NCI-H748 (cell line): Measurements from ENCODE around the gene KRT28.
"Not testable (repeated sequence)": the region's sequence is repeated elsewhere in the genome, so short reads cannot be mapped to it uniquely, and the experiment has no call there.

Experiments
- DNase-seq: peaks from one replicate; lab custom pipeline; 2025; ENCODE audit not compliant: unreplicated experiment; lab: John Stamatoyannopoulos, UW

The KRT28 gene

DNA sequence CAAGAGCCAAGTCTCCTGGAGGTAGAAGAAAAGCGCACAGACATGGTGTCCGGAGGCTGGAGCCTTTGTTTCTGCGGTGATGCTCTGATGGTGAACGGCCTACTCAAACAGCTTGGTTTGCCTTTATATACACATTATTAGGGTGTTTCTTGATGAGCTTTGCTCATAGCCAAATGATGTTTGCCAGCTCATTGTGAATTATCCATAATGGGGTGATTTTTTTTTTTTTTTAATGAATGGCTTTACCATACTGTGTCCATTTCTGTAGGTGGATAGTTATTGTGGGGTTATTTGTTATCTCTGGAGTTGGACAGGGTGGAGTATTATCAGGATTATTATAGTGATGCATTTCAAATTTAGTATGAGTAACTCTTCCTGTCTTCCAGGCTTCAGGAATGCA, 17.3 kb downstream of the KRT28 start, which contains the start of gene KRT27:
TSS of gene KRT27 (minus strand) at position 101 of the 400 bp plus-strand sequence. CDS start at position 44, 57 bp downstream.
- DNase-seq: no peak

DNA sequence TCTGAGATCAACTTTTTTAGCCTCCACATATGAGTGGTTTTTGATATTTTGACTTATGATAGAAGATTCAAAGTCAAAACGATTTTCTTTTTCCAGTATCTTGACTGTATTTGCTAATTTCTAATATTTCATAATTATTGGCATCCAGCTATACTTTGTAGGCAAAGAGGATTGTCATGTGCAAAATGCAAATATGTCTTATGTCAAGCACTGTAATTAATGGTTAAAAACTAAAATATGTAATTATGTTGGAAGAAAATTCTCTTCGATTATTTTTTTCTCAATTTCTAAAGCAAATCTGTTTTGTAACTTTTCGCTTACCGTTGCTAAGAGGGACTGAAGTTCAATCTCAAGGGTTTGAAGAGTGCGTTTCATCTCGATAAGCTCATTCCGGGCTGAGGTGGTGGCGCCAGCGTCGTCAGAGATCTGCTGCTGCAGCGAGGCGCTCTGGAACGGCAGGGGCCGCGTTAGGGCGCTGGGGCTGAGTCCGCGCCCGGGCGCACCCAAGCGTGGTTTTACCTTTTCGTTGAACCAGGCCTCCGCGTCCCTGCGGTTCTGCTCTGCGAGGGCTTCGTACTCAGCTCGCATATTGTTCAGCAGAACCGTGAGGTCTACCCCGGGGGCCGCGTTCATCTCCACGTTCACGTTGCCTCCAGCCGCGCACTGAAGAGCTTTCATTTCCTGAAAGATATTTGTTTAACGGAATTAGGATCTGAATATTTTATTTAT, 20.4 kb downstream of the KRT28 start:
- peak; percentile 71 for DNase-seq

DNA sequence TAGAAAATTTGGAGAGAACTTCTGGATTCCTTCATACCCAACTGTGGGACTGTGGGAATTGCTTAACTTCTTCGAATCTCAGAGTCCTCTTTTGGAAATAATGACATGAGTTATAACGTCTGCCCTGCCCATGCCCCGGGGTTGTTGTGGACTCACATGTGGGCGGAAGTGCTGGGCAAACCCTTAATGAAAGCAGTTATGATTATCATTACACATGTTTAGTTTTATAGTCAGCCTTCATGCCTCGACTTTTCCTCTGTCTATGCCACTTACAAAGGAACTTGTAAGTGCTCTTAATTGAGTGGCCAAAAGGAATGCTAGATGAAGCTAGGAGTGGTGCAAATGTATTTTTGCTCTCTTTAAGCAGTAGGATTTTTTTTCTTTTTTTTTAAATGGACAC, 21.3 kb downstream of the KRT28 start:
- DNase-seq: no peak

DNA sequence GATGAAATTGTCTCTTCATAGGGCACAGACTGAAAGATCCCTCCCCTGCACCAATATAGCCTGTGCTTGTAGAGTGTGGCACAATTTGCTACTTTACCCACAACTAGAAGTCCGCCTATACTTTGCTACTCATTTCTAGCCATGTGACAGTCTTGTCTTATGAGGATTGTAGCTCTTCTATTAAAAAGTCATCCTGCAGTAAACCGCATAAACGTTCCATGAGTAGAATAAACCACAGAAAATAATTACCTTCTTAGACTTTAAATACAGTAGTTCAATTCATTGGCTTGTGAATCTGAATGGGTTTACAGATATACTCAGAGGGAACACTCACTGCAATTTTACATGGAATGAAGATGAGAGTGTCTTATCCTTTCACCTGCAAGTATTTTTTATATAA, 21.8 kb downstream of the KRT28 start:
- no peak for DNase-seq

GRCh38 chr17:40777459-40777858, 22.3 kb downstream of the KRT28 start:
- DNase-seq: peak; percentile 64

GRCh38 chr17:40775945-40776344, 23.8 kb downstream of the KRT28 start:
- no peak for DNase-seq

DNA sequence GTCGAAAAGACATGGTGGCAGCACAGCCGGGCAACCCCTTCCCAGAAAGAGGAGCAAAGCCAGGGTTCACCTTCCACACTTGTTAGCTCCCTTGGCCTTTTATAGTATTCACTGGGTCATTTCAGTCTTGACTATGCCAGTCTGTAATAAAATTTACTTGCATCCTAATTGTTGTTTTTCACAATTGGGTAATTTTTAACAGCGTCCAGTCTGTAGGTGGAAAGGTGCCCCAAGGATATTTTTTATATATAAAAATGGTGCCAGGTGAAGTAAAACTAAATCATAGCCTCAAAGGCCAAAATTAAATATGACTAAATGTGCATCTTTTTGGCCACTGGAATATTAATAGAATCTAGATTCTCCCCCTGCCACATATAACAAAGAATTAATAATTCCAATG, 27.7 kb downstream of the KRT28 start, which contains the start of gene KRT26:
TSS of gene KRT26 (minus strand) at position 101 of the 400 bp plus-strand sequence. CDS start at position 13, 88 bp downstream.
- no peak for DNase-seq

- DNase-seq: no peak
Measured at GRCh38 chr17:40765657-40766056, 34.1 kb downstream of the KRT28 start.

DNA sequence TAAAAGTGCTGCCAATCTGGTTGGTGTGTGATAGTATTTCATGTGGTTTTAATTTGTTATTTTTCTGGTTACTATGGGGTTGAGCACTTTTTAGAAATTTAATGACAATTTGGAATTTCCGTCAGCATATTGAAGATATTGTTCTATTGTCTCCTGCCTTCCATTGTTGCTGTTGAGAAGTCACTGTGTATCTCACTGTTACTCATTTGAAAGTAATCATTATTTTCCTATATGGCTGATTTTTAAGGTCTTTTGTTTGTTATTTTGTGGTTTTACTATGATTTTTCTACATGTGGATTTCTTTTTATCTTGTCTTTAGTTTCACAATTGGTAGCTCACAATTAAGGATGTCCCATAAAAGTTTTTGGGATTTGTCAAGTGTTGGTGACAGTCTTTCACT, 36.0 kb downstream of the KRT28 start:
- DNase-seq: no peak

GRCh38 chr17:40760105-40761016, 39.4 kb downstream of the KRT28 start:
- no peak for DNase-seq

DNA sequence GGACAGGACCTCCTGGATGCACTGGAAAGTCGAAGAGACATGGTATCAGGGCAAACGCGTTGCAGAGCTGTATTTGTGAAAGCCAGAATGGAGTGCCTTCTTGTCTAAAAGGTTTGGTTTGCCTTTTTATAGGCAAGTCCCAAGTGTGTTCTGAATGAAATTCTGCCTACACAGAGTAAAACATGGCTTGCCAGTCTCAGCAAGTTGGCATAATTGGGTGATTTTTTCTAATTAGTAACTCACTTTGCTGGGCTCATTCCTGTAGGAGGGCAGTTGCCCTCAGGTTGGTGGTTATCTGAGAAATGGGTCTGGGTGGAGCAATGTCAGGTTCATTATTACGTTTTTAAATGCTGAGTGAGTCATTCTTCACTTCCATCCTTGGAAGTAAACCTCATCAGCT, 44.5 kb downstream of the KRT28 start, which contains the start of gene KRT25:
TSS of gene KRT25 (minus strand) at position 101 of the 400 bp plus-strand sequence. CDS start at position 41, 60 bp downstream.
- no peak for DNase-seq

GRCh38 chr17:40753804-40754203, 46.0 kb downstream of the KRT28 start:
- DNase-seq: no peak

DNA sequence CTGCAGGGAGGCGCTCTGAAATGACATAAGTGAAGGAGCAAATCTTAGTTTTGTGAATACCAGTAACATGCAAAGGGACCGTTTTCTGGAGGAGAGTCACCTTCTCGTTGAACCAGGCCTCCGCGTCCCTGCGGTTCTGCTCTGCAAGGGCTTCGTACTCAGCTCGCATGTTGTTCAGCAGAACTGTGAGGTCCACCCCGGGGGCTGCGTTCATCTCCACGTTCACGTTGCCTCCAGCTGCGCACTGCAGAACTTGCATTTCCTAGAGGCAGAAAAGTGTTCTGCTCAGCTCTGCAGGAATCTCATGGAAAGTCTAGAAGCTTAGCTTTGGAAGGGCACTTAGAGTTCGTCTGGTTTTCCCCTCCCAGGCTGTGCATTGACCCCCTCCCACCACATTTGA, 48.7 kb downstream of the KRT28 start:
- no peak for DNase-seq

GRCh38 chr17:40750391-40750790, 49.4 kb downstream of the KRT28 start:
- DNase-seq: no peak

- DNase-seq: not testable (repeated sequence)
Measured at GRCh38 chr17:40748666-40749065, 51.1 kb downstream of the KRT28 start.
